DND-41 (cell line): ENCODE measurements around the gene SFRP5.

Source experiments
- ATAC-seq: fragments of 200-7000 bp; cut with Tn5 transposase; 3 replicates; pipeline ENCODE4 v1.9.1; 2021; ENCODE audit warnings: low read depth; ENCODE audit not compliant: insufficient read depth
- DNase-seq: peaks from one replicate; pipeline ENCODE4 v3.0.0-alpha.2; 2020
- H2AFZ ChIP-seq: 2 replicates; pipeline ENCODE4 v1.6.0; 2012; ENCODE audit warnings: low read depth, low read length
- H3K27ac ChIP-seq: 2 replicates; pipeline ENCODE4 v1.5.1; 2012; ENCODE audit warnings: low read length, inconsistent platforms
- H3K27me3 ChIP-seq: fragments of 200-600 bp; sonication (generic); 2 replicates; pipeline ENCODE4 v1.6.0; 2012; ENCODE audit warnings: low read length, mild to moderate bottlenecking, inconsistent platforms; ENCODE audit not compliant: insufficient read depth, poor library complexity
- H3K36me3 ChIP-seq: 2 replicates; pipeline ENCODE4 v1.5.1; 2012; ENCODE audit warnings: low read length, inconsistent platforms; ENCODE audit not compliant: insufficient read depth
- H3K4me1 ChIP-seq: 2 replicates; pipeline ENCODE4 v1.5.1; 2012; ENCODE audit warnings: mild to moderate bottlenecking, low read length; ENCODE audit not compliant: insufficient read depth
- H3K4me2 ChIP-seq: 2 replicates; pipeline ENCODE4 v1.6.0; 2012; ENCODE audit warnings: mild to moderate bottlenecking, moderate library complexity, low read length, inconsistent platforms; ENCODE audit not compliant: insufficient read depth
- H3K4me3 ChIP-seq, 2 experiments: fragments of 200-600 bp in 1 of 2; shearing (Covaris generic) in 1 of 2; 2 replicates each; pipeline ENCODE4 v1.5.1; 2012 to 2016; ENCODE audit warnings: inconsistent platforms in 2 of 2, low read length in 2 of 2, mild to moderate bottlenecking in 2 of 2, low read depth in 1 of 2, moderate library complexity in 1 of 2
- H3K79me2 ChIP-seq: 2 replicates; pipeline ENCODE4 v1.6.0; 2012; ENCODE audit warnings: low read length, inconsistent platforms; ENCODE audit not compliant: insufficient read depth
- H3K9ac ChIP-seq: 2 replicates; pipeline ENCODE4 v1.6.0; 2012; ENCODE audit warnings: low read depth, mild to moderate bottlenecking, inconsistent platforms, low read length, moderate library complexity
- H3K9me3 ChIP-seq: 2 replicates; pipeline ENCODE4 v1.5.1; 2012; ENCODE audit warnings: low read length, moderate library complexity, mild to moderate bottlenecking, inconsistent platforms; ENCODE audit not compliant: insufficient read depth, severe bottlenecking
- H4K20me1 ChIP-seq: 2 replicates; pipeline ENCODE4 v1.6.0; 2012; ENCODE audit warnings: low read length; ENCODE audit not compliant: insufficient read depth
- EZH2 ChIP-seq: IDR thresholded peaks from 3 replicates; pipeline ENCODE4 v1.6.1; 2012; ENCODE audit warnings: borderline replicate concordance, low read depth, mild to moderate bottlenecking, moderate library complexity, low read length, inconsistent platforms; ENCODE audit not compliant: severe bottlenecking
- TF ChIP-seq, protein P1 (sequence below): IDR thresholded peaks from 2 replicates; pipeline ENCODE4 v1.5.1; 2012; ENCODE audit warnings: borderline replicate concordance, low read length, moderate library complexity, mild to moderate bottlenecking; ENCODE audit not compliant: poor library complexity, severe bottlenecking; ENCODE audit errors: extremely low read depth

Gene SFRP5

DNA sequence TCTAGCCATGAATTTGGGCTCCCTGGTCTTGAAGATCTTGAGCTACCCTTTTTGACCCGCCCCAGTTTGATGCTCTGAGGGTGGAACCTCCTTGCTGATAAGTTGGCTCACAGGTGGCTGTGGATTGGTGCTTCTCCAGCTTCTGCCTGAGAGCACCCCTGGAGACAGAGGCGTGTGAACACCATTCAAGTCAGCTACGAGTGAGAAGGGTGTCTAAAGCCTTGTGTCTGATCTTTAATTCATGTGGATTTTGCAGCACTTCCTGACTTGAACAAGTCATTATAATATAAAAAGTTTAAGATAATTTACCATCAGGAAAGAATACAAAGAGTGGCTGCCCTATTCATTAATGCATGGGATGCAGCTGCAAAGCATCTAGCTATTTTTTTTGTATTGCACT, 40.2 kb upstream of the SFRP5 start:
- DNase-seq (no peak), ATAC-seq (no peak)
- TF ChIP-seq, protein P1, sequence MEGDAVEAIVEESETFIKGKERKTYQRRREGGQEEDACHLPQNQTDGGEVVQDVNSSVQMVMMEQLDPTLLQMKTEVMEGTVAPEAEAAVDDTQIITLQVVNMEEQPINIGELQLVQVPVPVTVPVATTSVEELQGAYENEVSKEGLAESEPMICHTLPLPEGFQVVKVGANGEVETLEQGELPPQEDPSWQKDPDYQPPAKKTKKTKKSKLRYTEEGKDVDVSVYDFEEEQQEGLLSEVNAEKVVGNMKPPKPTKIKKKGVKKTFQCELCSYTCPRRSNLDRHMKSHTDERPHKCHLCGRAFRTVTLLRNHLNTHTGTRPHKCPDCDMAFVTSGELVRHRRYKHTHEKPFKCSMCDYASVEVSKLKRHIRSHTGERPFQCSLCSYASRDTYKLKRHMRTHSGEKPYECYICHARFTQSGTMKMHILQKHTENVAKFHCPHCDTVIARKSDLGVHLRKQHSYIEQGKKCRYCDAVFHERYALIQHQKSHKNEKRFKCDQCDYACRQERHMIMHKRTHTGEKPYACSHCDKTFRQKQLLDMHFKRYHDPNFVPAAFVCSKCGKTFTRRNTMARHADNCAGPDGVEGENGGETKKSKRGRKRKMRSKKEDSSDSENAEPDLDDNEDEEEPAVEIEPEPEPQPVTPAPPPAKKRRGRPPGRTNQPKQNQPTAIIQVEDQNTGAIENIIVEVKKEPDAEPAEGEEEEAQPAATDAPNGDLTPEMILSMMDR, result no peak
- TF ChIP-seq EZH2, result no peak
- Histone ChIP-seq H3K36me3 (no peaks in the 10 kb centered on the region), H3K79me2 (no peaks in the 10 kb centered on the region), H4K20me1 (no peaks in the 10 kb centered on the region), H2AFZ (no peak overlapping the region), H3K4me1 (no peaks in the 10 kb centered on the region), H3K27ac (no peak overlapping the region), H3K9ac (no peak overlapping the region), H3K27me3 (peaks cover 15% of the 10 kb centered on the region), H3K4me2 (no peak overlapping the region), H3K9me3 (no peaks in the 10 kb centered on the region), H3K4me3 (no peak overlapping the region)

DNA sequence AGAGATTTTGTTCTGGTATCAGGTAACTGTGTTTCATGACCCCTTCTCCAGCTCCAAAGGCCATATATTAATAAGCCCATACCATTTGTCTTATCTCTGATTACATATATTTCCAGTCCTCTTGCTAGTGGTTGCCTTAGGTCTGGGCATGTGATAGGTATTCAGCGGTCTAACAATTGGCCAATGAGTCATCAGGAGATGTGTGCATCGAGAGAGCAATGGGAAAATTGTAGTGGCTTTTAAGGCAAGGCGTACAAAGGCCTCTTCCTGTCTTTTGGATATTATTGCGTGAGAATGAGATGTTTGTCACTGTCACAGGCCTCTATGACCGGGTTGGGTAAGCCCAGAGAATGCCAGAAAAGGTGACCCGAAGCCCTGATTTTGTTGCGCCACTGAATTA, 38.6 kb upstream of the SFRP5 start:
- Histone ChIP-seq H3K4me1 (no peaks in the 10 kb centered on the region), H2AFZ (no peak overlapping the region), H3K4me3 (no peak overlapping the region), H3K9ac (no peak overlapping the region), H3K9me3 (no peaks in the 10 kb centered on the region), H3K36me3 (no peaks in the 10 kb centered on the region), H3K4me2 (no peak overlapping the region), H4K20me1 (no peaks in the 10 kb centered on the region; the same call in 1 of the 2 replicates), H3K79me2 (no peaks in the 10 kb centered on the region), H3K27ac (no peak overlapping the region), H3K27me3 (peaks cover 13% of the 10 kb centered on the region)
- DNase-seq, result no peak
- no peak for ATAC-seq
- TF ChIP-seq, protein P1, result no peak
- TF ChIP-seq EZH2, result no peak

DNA sequence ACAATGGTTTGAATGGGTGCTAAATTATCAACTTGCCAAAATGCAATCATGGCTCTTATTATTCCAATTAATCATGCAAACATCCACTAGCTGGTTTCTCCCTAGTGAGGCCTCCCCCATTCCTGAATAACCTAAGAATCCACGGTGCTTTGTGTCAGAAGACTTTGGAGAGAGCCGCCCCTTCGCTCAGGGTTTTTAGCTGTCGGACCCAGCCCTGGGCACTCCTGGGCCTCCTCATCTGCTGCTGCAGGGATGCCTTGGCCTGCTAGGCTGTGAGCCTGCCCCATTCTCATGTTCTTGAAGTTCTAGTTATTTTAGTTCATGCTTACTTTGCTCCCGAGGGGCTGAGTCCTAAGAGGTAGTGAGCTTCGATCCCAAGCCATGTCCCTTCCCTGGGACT, 34.1 kb upstream of the SFRP5 start:
- Histone ChIP-seq H3K4me1 (no peaks in the 10 kb centered on the region), H3K9ac (no peak overlapping the region), H2AFZ (no peak overlapping the region), H3K4me3 (no peak overlapping the region), H3K27ac (no peak overlapping the region), H4K20me1 (no peaks in the 10 kb centered on the region; the same call in 1 of the 2 replicates), H3K36me3 (no peaks in the 10 kb centered on the region), H3K4me2 (no peak overlapping the region), H3K9me3 (no peaks in the 10 kb centered on the region), H3K79me2 (no peaks in the 10 kb centered on the region), H3K27me3 (peaks cover 13% of the 10 kb centered on the region)
- TF ChIP-seq, protein P1, result no peak
- no peak for TF ChIP-seq EZH2
- no peak for ATAC-seq
- no peak for DNase-seq
